SK-N-MC (cell line): Measurements from ENCODE around the gene TNMD.

Experiments used
- EZH2 ChIP-seq: fragments of 200-600 bp; sonication (generic); IDR thresholded peaks from one replicate; pipeline ENCODE4 v1.6.1; 2017; ENCODE audit warnings: antibody characterized with exemption
- POLR2AphosphoS5 ChIP-seq: IDR thresholded peaks from 2 replicates; pipeline ENCODE4 v1.6.1; 2012; ENCODE audit warnings: mild to moderate bottlenecking, low read depth, low read length, borderline replicate concordance

DNA sequence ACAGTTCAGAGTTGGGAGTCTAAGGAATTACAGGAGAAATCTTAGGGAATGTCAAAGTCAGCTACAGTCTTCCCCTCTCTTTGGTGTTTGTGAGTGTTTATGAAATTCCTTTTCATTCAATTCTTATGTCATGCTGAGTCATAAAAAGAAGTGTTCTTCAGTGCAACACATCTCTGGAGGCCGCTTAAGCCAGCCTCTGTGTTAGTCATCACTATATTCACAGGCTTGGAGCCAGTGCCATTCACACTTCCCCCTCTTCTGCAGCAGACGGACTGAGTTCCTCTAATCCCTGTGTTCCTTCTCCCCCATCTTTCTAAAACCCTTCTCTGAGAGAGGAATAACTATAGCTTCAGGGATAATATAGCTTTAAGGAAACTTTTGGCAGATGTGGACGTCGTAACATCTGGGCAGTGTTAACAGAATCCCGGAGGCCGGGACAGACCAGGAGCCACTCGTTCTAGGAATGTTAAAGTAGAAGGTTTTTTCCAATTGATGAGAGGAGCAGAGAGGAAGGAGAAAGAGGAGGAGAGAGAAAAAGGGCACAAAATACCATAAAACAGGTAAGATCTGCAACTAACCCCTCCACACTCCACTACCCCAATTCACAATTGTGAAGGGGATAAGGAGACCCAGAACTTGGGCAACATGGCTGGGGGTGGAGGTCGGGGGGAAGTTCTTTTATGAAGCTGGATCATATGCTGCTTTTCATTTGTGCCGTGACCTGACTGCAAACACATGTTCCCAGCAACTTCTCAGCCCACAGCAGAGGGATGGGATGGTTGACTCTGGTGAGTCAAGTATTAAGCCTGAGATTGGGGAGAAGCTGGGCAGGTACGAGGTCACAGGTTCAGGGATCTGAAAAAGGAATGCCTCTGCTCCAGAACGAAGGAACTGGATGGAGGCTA is 59.5 kb downstream of the TNMD start, which contains the start of gene SRPX2:
- no peak for TF ChIP-seq POLR2AphosphoS5
- TF ChIP-seq EZH2: no peak
